Activated CD4-positive, alpha-beta memory T cell treated with anti-CD3 and anti-CD28 coated beads, Interleukin-2, amount 10 ng/mL, durations not matched to agents 7 days and 5 days (primary cell): Measurements from ENCODE around the gene REC8. TPM values are rescaled to one million over a fixed set of nuclear protein-coding genes. Genes with fewer than 3 reads are reported as not detected.
A peak's percentile ranks its signal among the peaks of the same experiment; 100 is the strongest.
"Not testable (repeated sequence)": the region's sequence is repeated elsewhere in the genome, so short reads cannot be mapped to it uniquely, and the experiment has no call there.

Source experiments
- CTCF ChIA-PET: fragments of 350-600 bp; sonication (Branson Sonifier 250); formaldehyde crosslinking; loops from one replicate; lab custom pipeline; 2021; ENCODE audit warnings: antibody characterized with exemption, inconsistent platforms; lab: Charles Lee
- POLR2A ChIA-PET: fragments of 350-600 bp; sonication (Branson Sonifier 250); formaldehyde crosslinking; loops from one replicate; lab custom pipeline; 2021; ENCODE audit warnings: antibody characterized with exemption; lab: Charles Lee
- DNase-seq: peaks from one replicate; pipeline ENCODE4 v3.0.0-alpha.2; 2020
- H3K27ac Mint-ChIP-seq: one replicate; pipeline ENCODE4 v1.8.0; 2021; ENCODE audit warnings: mild to moderate bottlenecking, mixed read lengths
- H3K27me3 Mint-ChIP-seq: one replicate; pipeline ENCODE4 v1.8.0; 2021; ENCODE audit warnings: mixed read lengths
- H3K36me3 Mint-ChIP-seq: one replicate; pipeline ENCODE4 v1.8.0; 2021; ENCODE audit warnings: low read depth, mixed read lengths
- H3K4me1 Mint-ChIP-seq: one replicate; pipeline ENCODE4 v1.8.0; 2021; ENCODE audit warnings: mixed read lengths
- H3K4me3 Mint-ChIP-seq: one replicate; pipeline ENCODE4 v1.8.0; 2021; ENCODE audit warnings: mild to moderate bottlenecking, mixed read lengths
- H3K9me3 Mint-ChIP-seq: one replicate; pipeline ENCODE4 v1.8.0; 2021; ENCODE audit warnings: mixed read lengths
- total RNA-seq, 2 experiments: library from RNA; stranded (reverse); gene quantifications; one replicate each; pipeline ENCODE4 v1.2.3, GENCODE V29; 2021

Gene REC8
- total RNA-seq, 2 experiments from 2014 or later: 48.0 to 51.9 TPM

DNA sequence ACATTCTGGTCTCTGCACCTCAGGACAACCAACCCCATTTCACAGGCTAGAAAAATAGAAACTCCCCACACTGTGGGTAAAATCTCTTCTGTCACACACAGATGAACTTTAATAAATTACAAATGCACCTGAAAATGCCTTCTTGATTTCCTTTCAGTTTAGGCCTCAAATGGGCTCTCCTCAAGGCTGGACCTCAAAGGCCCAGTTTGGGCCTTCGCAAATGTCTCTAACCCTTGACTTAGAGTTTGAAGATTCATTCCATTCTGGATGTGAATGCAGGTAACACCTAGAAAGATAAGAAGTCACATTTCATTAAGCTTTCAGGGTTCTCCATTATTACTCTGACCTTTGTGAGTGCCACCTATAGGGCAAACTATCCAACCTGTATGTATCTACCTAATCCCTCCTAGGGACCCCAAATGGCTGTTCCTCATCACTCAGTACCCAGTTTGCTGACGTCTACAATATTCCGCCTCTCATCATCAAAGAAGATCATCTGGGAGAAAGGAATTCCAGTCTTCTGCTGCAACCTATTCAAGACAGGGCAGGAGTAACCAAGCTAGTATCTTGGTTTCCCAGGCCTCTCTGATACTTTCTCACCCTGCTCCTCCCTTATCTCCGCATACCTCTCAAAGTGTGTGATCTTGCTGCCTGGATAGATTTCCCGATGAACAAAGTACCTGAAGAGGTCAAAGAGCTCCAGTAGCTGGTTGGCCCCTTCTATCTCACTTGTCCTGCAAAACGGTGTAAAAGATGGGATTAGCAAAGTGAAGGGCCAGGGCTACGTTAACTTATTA, 42.2 kb downstream of the REC8 start:
- ChIA-PET CTCF (interaction anchor here (0.6 to 4.2 kb wide), 22 partner anchors 8 to 217 kb away, joined by 3 to 28 read pairs (median 5); partner anchors contain the start of genes CBLN3, CIDEB, EMC9 and IPO4), POLR2A (interaction anchor here (0.6 to 14.0 kb wide), 40 partner anchors 8 to 217 kb away, joined by 3 to 186 read pairs (median 7); partner anchors contain the start of genes CBLN3, CIDEB, DCAF11 and DHRS1)
- no peaks in the 10 kb centered on the region for H3K9me3 Mint-ChIP-seq
- no peak for DNase-seq
- H3K27me3 Mint-ChIP-seq: no peaks in the 10 kb centered on the region
- peaks cover 54% of the 10 kb centered on the region for H3K36me3 Mint-ChIP-seq
- peak overlapping the region; percentile 95 for H3K27ac Mint-ChIP-seq
- H3K4me1 Mint-ChIP-seq: peaks cover 71% of the 10 kb centered on the region
- peak overlapping the region; percentile 90 for H3K4me3 Mint-ChIP-seq

DNA sequence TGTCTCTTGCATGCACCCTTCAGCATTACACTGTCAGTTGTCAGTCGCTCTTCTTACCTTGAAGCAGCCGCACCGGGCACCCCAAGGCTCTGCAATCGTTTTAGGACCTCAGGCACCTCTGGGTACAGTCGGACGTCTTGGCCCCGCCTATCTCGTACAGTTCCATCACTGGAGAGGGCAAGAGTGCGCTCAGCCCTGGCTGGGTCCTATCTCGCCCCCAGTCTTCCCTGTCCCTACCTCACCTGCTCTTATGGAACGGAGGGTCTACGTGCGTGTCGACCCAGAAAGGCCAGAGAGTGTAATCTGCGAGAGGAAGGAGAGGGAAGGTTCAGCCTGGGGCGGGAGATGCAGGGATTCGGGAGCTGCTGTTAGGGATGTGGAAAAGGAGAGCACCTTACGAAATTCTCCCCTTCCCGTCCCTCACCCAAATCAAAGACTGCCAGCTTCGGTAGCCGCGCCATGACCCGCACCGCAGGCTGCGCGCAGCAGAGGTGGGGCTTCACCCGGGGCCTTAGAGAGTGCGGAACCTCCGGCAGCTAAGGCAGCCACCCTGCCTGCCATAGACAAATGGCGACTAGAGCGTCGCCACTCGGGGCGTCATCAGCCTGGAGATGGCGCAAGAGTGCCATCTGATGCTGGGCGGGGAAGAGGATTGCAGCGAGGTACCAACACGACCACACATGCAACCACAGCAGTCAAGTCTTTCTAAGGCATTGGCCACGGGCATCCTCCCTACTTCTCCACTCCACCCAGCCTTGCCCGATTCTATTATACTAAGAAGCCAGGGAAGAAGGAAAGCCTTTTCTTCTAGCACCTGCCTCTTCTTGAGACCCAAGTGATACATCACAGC, 43.8 kb downstream of the REC8 start, which contains the start of gene MDP1:
Gene MDP1, minus strand, starts transcription at position 572 of the 850 bp plus-strand sequence. Its CDS starts 111 bp downstream, at position 461.
- POLR2A ChIA-PET: interaction anchor here (0.7 to 14.0 kb wide), 29 partner anchors 8 to 217 kb away, joined by 3 to 186 read pairs (median 5); partner anchors contain the start of genes CARMIL3, CIDEB, DCAF11 and DHRS1
- Mint-ChIP-seq H3K9me3 (no peaks in the 10 kb centered on the region), H3K4me3 (peak within 1 kb of the TSS; percentile 88), H3K27me3 (no peaks in the 10 kb centered on the region), H3K27ac (peak within 1 kb of the TSS; percentile 95), H3K36me3 (peaks cover 41% of the 10 kb centered on the region), H3K4me1 (peaks cover 64% of the 10 kb centered on the region)
- CTCF ChIA-PET: interaction anchor here (0.6 to 3.4 kb wide), 29 partner anchors 10 to 221 kb away, joined by 3 to 33 read pairs (median 5); partner anchors contain the start of genes CIDEB, DCAF11, EMC9 and IPO4
- DNase-seq: peak; percentile 92

DNA sequence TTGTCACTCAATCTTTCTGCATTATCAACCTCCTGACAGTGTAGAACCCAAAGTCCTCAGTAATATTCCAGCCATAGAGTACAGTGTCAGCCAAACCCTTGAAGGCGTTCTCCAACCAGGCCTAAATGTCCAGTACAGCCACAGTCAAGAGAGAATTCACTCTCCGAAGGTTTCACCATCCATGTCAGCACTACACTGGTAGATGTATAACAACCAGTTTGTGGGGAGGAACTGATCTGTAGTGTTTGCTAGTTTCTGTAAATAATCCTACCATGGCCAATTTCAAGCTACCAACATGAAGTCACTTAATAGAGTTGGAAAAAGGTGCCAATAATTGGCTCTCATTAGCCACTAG, 44.4 kb downstream of the REC8 start:
- POLR2A ChIA-PET: interaction anchor here (0.7 to 14.0 kb wide), 29 partner anchors 8 to 216 kb away, joined by 3 to 186 read pairs (median 5); partner anchors contain the start of genes CARMIL3, CIDEB, DCAF11 and DHRS1

DNA sequence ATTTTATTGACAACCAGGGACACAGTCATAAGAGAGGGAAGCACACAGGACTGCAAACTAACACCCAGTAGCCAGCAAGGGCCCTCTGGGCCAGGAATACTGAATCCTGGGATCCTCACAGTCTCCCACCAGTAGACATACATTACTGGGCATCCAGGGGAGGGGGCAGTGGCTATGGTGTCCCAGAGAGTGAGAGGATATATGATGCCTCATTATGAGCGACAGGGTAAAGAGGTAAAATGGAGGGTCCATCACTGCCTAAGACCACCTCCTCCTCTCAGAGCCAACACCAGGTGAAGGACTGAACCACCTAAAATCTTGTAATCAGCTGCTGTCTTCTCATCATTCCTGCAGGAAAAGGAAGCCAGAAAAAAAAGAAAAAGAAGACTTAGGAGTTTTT, 45.0 kb downstream of the REC8 start:
- H3K9me3 Mint-ChIP-seq, DNase-seq, H3K4me3 Mint-ChIP-seq, H3K27me3 Mint-ChIP-seq: not testable (repeated sequence)
- ChIA-PET CTCF (interaction anchor here (1.3 to 3.4 kb wide), 8 partner anchors 9 to 215 kb away, joined by 3 to 19 read pairs (median 12); partner anchors contain the start of genes CIDEB and RABGGTA), POLR2A (interaction anchor here (0.8 to 14.0 kb wide), 7 partner anchors 19 to 95 kb away, joined by 3 to 186 read pairs (median 22); partner anchors contain the start of genes GMPR2, IRF9, NEDD8 and TINF2)
- H3K36me3 Mint-ChIP-seq: peaks cover 32% of the 10 kb centered on the region
- peaks cover 52% of the 10 kb centered on the region for H3K4me1 Mint-ChIP-seq
- H3K27ac Mint-ChIP-seq: peak overlapping the region; percentile 95

More for the DNA sequence above, 44.4 kb downstream of the REC8 start:
- H3K9me3 Mint-ChIP-seq: no peaks in the 10 kb centered on the region
- peaks cover 37% of the 10 kb centered on the region for H3K36me3 Mint-ChIP-seq
- H3K4me1 Mint-ChIP-seq: peaks cover 58% of the 10 kb centered on the region
- peak overlapping the region; percentile 88 for H3K4me3 Mint-ChIP-seq
- H3K27ac Mint-ChIP-seq: peak overlapping the region; percentile 95
- DNase-seq: no peak
- H3K27me3 Mint-ChIP-seq: no peaks in the 10 kb centered on the region
- CTCF ChIA-PET: interaction anchor here (1.0 to 3.4 kb wide), 22 partner anchors 9 to 220 kb away, joined by 3 to 33 read pairs (median 8); partner anchors contain the start of genes CIDEB, DCAF11, IPO4 and IRF9

DNA sequence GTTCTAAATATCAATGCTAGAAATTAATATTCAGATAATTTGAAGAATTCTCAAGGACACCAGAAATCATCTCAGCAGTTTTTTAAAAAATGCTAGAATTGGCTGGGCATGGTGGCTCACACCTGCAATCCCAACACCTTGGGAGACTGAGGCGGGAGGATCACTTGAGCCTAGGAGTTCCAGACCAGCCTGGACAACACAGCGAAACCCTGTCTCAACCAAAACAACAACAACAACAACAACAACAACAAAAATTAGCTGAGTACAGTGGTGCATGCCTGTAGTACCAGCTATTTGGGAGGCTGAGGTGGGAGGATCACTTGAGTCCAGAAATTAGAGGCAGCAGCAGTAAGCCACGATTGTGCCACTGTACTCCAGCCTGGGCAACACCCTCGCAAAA, 47.2 kb downstream of the REC8 start:
- no peak for DNase-seq
- Mint-ChIP-seq H3K27me3 (no peaks in the 10 kb centered on the region), H3K36me3 (peaks cover 19% of the 10 kb centered on the region), H3K27ac (no peak overlapping the region), H3K9me3 (no peaks in the 10 kb centered on the region), H3K4me1 (peaks cover 35% of the 10 kb centered on the region), H3K4me3 (no peak overlapping the region)
- ChIA-PET POLR2A (interaction anchor here (1.2 to 1.3 kb wide), 2 partner anchors 14 to 22 kb away, joined by 3 to 5 read pairs; partner anchors contain the start of gene GMPR2), CTCF (interaction anchor here (0.6 to 2.4 kb wide), 11 partner anchors 9 to 398 kb away, joined by 3 to 11 read pairs (median 5); partner anchors contain the start of genes CIDEB, IRF9, LTB4R and TINF2)

DNA sequence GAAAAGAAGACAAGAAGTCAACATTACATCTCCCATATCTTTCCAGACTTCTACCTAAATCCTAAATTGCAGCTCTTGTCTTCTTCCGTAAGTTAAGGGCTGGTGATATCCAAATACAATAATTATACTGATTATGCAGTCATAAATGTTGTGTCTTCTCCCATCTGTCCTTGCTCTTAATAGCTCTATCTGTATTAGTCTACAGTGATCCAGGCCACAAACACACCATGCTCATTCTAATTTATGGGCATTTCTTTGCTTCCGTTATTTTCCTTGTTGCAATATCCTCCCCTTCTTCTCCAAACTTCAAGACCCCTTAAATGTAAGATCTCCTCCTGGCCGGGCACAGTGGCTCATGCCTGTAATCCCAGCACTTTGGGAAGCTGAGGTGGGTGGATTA, 47.6 kb downstream of the REC8 start:
- ChIA-PET CTCF (interaction anchor here (0.6 to 2.4 kb wide), 15 partner anchors 9 to 608 kb away, joined by 3 to 11 read pairs (median 4); partner anchors contain the start of genes CIDEB, IRF9, LTB4R and TINF2), POLR2A (interaction anchor here (0.7 to 1.4 kb wide), 6 partner anchors 12 to 52 kb away, joined by 3 to 5 read pairs (median 4); partner anchors contain the start of genes GMPR2, RABGGTA and TINF2)
- Mint-ChIP-seq H3K27ac (no peak overlapping the region), H3K4me3 (no peak overlapping the region), H3K9me3 (no peaks in the 10 kb centered on the region), H3K36me3 (peaks cover 18% of the 10 kb centered on the region), H3K4me1 (peaks cover 32% of the 10 kb centered on the region), H3K27me3 (no peaks in the 10 kb centered on the region)
- DNase-seq: no peak

DNA sequence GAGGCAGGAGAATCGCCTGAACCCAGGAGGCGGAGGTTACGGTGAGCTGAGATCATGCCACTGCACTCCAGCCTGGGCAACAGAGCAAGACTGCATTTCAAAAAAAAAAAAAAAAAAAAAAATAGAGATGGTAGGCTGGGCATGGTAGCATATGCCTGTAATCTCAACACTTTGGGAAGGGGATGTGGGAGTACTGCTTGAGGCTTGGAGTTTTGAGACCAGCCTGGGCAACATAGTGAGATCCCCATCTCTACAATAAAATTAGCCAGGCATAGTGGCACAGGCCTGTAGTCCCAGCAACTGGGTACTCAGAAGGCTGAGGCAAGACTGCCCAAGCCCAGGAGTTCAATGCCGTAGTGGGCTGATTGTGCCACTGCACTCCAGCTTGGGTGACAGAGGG, 51.1 kb downstream of the REC8 start:
- DNase-seq, H3K9me3 Mint-ChIP-seq, CTCF ChIA-PET, H3K4me3 Mint-ChIP-seq, H3K27me3 Mint-ChIP-seq, H3K27ac Mint-ChIP-seq: not testable (repeated sequence)
- H3K36me3 Mint-ChIP-seq: peaks cover 22% of the 10 kb centered on the region
- POLR2A ChIA-PET: interaction anchor here (1.2 kb wide), 1 partner anchor 10 kb away, joined by 3 read pairs; the partner anchor contains the start of gene GMPR2
- H3K4me1 Mint-ChIP-seq: peaks cover 28% of the 10 kb centered on the region

DNA sequence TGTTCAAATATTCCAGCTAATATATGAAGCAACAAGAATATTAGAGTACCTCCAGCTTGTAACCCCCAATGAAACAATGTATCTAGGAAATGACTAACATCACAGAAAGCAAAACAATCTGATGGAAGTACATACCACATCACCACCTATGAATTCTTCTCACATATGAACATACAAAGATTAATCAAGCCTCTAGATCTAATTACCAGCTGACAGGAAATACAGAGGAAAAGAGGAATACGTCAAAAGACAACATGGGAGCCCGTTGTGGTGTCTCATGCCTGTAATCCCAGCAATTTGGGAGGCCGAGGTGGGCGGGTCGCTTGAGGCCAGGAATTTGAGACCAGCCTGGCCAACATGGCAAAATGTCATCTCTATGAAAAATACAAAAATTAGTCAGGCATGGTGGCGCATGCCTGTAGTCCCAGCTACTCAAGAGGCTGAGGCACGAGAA, 52.8 kb downstream of the REC8 start:
- CTCF ChIA-PET: interaction anchor here (1.4 to 1.6 kb wide), 2 partner anchors 9 to 18 kb away, joined by 4 to 8 read pairs; partner anchors contain the start of genes MDP1 and TINF2
- no peaks in the 10 kb centered on the region for H3K27me3 Mint-ChIP-seq
- no peaks in the 10 kb centered on the region for H3K9me3 Mint-ChIP-seq
- no peak overlapping the region for H3K4me3 Mint-ChIP-seq
- H3K36me3 Mint-ChIP-seq: peaks cover 17% of the 10 kb centered on the region
- DNase-seq: no peak
- POLR2A ChIA-PET: interaction anchor here (0.9 to 1.4 kb wide), 4 partner anchors 9 to 110 kb away, joined by 3 to 4 read pairs (median 3); partner anchors contain the start of genes DCAF11, MDP1, NRL and TINF2
- H3K4me1 Mint-ChIP-seq: peaks cover 29% of the 10 kb centered on the region
- H3K27ac Mint-ChIP-seq: peak overlapping the region; percentile 19

DNA sequence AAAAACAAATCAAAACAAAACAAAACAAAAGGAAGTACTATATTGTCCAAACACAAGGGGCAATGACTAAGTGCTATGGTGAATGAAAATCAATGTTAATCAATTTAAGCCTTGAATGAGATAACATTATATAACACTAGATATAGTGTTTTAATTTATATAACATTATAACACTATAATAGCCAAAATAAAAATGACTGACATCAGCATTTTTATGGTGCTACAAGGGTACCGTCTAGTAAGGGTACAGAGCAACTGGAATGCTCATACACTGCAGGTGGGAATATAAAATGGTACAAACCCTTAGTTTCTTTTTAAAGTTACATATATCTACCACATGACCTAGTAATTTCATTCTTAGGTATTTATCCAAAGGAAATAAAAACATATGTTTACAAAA, 54.6 kb downstream of the REC8 start:
- no peak for DNase-seq
- peaks cover 38% of the 10 kb centered on the region for H3K4me1 Mint-ChIP-seq
- no peaks in the 10 kb centered on the region for H3K9me3 Mint-ChIP-seq
- no peak overlapping the region for H3K4me3 Mint-ChIP-seq
- H3K27ac Mint-ChIP-seq: no peak overlapping the region
- ChIA-PET CTCF (interaction anchor here (2.3 to 2.7 kb wide), 3 partner anchors 11 to 82 kb away, joined by 10 to 13 read pairs (median 12); partner anchors contain the start of genes CIDEB, MDP1 and TINF2), POLR2A (no interaction called here)
- no peaks in the 10 kb centered on the region for H3K27me3 Mint-ChIP-seq
- peaks cover 19% of the 10 kb centered on the region for H3K36me3 Mint-ChIP-seq

DNA sequence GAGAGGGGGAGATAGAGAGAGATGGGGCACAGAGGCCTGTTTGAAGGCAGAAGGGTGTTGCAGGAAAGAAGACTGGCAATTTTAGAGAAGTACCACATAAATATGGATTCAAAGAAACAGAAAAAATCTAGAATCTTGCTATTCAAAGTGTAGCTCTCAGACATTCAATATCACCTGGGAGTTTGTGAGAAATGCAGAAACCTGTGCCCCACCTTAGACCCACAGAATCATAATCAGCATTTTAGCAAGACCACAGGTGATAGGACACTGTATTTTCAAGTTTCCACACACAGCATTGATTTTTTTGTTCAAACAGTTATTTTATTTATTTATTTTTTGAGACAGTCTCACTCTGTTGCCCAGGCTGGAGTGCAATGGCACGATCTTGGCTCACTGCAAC, 57.0 kb downstream of the REC8 start:
- CTCF ChIA-PET: interaction anchor here (0.9 to 2.7 kb wide), 6 partner anchors 10 to 79 kb away, joined by 3 to 13 read pairs (median 8); partner anchors contain the start of genes CIDEB, MDP1, RABGGTA and TINF2
- H3K27me3 Mint-ChIP-seq: no peaks in the 10 kb centered on the region
- no peaks in the 10 kb centered on the region for H3K9me3 Mint-ChIP-seq
- peaks cover 22% of the 10 kb centered on the region for H3K36me3 Mint-ChIP-seq
- H3K4me3 Mint-ChIP-seq: no peak overlapping the region
- POLR2A ChIA-PET: interaction anchor here (1.1 to 2.1 kb wide), 5 partner anchors 13 to 201 kb away, joined by 3 to 8 read pairs (median 7); partner anchors contain the start of genes CBLN3, CHMP4A, KHNYN and MDP1
- H3K27ac Mint-ChIP-seq: no peak overlapping the region
- no peak for DNase-seq
- peaks cover 44% of the 10 kb centered on the region for H3K4me1 Mint-ChIP-seq
